Activated T-helper 17 cell treated with anti-CD3 and anti-CD28 coated beads, Interleukin-2, amount 50 U/mL, for 72 hours (primary cell): Measurements from ENCODE around the gene AKAP6. TPM values are rescaled to one million over a fixed set of nuclear protein-coding genes. Genes with fewer than 3 reads are reported as not detected.

Source experiments
- ATAC-seq: fragments of 150-1000 bp; cut with Tn5 transposase; replicated peaks from 2 replicates; pipeline ENCODE4 v1.10.0; 2021; ENCODE audit warnings: mild to moderate bottlenecking, moderate library complexity
- H3K27ac Mint-ChIP-seq: one replicate; pipeline ENCODE4 v1.8.0; 2022; ENCODE audit warnings: mixed read lengths
- H3K27me3 Mint-ChIP-seq: one replicate; pipeline ENCODE4 v1.8.0; 2022; ENCODE audit warnings: mixed read lengths
- H3K36me3 Mint-ChIP-seq: one replicate; pipeline ENCODE4 v1.8.0; 2022; ENCODE audit warnings: low read depth, mild to moderate bottlenecking, mixed read lengths
- H3K4me1 Mint-ChIP-seq: one replicate; pipeline ENCODE4 v1.8.0; 2022; ENCODE audit warnings: mixed read lengths
- H3K4me3 Mint-ChIP-seq: one replicate; pipeline ENCODE4 v1.8.0; 2022; ENCODE audit warnings: mild to moderate bottlenecking, mixed read lengths
- H3K9me3 Mint-ChIP-seq: one replicate; pipeline ENCODE4 v1.8.0; 2022; ENCODE audit warnings: mixed read lengths
- total RNA-seq, 2 donors: library from RNA; stranded (reverse); gene quantifications; one replicate each; pipeline ENCODE4 v1.2.3, GENCODE V29; 2022

The AKAP6 gene
- total RNA-seq, 2 donors from 2014 or later, result 1.1 to 2.1 TPM

GRCh38 chr14:32545506-32546210, 216.6 kb downstream of the AKAP6 start:
- Mint-ChIP-seq H3K4me1 (no peaks in the 10 kb centered on the region), H3K36me3 (no peaks in the 10 kb centered on the region), H3K9me3 (no peaks in the 10 kb centered on the region), H3K27ac (no peak overlapping the region), H3K4me3 (no peak overlapping the region), H3K27me3 (no peaks in the 10 kb centered on the region)
- no peak for ATAC-seq

GRCh38 chr14:32546246-32546645, 217.1 kb downstream of the AKAP6 start:
- Mint-ChIP-seq H3K27me3 (no peaks in the 10 kb centered on the region), H3K36me3 (no peaks in the 10 kb centered on the region), H3K4me3 (no peak overlapping the region), H3K9me3 (no peaks in the 10 kb centered on the region), H3K27ac (no peak overlapping the region), H3K4me1 (no peaks in the 10 kb centered on the region)
- ATAC-seq, result no peak

GRCh38 chr14:32552766-32553165, 223.7 kb downstream of the AKAP6 start:
- H3K9me3 Mint-ChIP-seq, result no peaks in the 10 kb centered on the region
- no peak overlapping the region for H3K4me3 Mint-ChIP-seq
- H3K27ac Mint-ChIP-seq, result no peak overlapping the region
- no peaks in the 10 kb centered on the region for H3K4me1 Mint-ChIP-seq
- H3K36me3 Mint-ChIP-seq, result no peaks in the 10 kb centered on the region
- no peaks in the 10 kb centered on the region for H3K27me3 Mint-ChIP-seq
- no peak for ATAC-seq

GRCh38 chr14:32559048-32559447, 229.9 kb downstream of the AKAP6 start:
- H3K9me3 Mint-ChIP-seq, result no peaks in the 10 kb centered on the region
- H3K27ac Mint-ChIP-seq, result no peak overlapping the region
- no peak for ATAC-seq
- no peaks in the 10 kb centered on the region for H3K36me3 Mint-ChIP-seq
- no peaks in the 10 kb centered on the region for H3K27me3 Mint-ChIP-seq
- H3K4me3 Mint-ChIP-seq, result no peak overlapping the region
- H3K4me1 Mint-ChIP-seq, result peaks cover under 1% of the 10 kb centered on the region

GRCh38 chr14:32559590-32559989, 230.5 kb downstream of the AKAP6 start:
- no peak for ATAC-seq
- no peak overlapping the region for H3K27ac Mint-ChIP-seq
- H3K4me1 Mint-ChIP-seq, result peaks cover 6% of the 10 kb centered on the region
- H3K4me3 Mint-ChIP-seq, result no peak overlapping the region
- H3K36me3 Mint-ChIP-seq, result no peaks in the 10 kb centered on the region
- H3K27me3 Mint-ChIP-seq, result no peaks in the 10 kb centered on the region
- H3K9me3 Mint-ChIP-seq, result no peaks in the 10 kb centered on the region

GRCh38 chr14:32560209-32560857, 231.2 kb downstream of the AKAP6 start:
- Mint-ChIP-seq H3K4me3 (no peak overlapping the region), H3K27me3 (no peaks in the 10 kb centered on the region), H3K4me1 (peaks cover 13% of the 10 kb centered on the region), H3K36me3 (no peaks in the 10 kb centered on the region), H3K27ac (no peak overlapping the region), H3K9me3 (no peaks in the 10 kb centered on the region)
- peak; percentile 67 for ATAC-seq

- no peak for ATAC-seq
- no peaks in the 10 kb centered on the region for H3K36me3 Mint-ChIP-seq
- no peak overlapping the region for H3K4me3 Mint-ChIP-seq
- H3K27ac Mint-ChIP-seq, result no peak overlapping the region
- H3K27me3 Mint-ChIP-seq, result no peaks in the 10 kb centered on the region
- H3K9me3 Mint-ChIP-seq, result no peaks in the 10 kb centered on the region
- H3K4me1 Mint-ChIP-seq, result peaks cover 19% of the 10 kb centered on the region
Observed at GRCh38 chr14:32561520-32561919, 232.4 kb downstream of the AKAP6 start.

GRCh38 chr14:32564596-32564995, 235.5 kb downstream of the AKAP6 start:
- H3K27ac Mint-ChIP-seq, result peak overlapping the region; percentile 78
- H3K4me3 Mint-ChIP-seq, result peak overlapping the region; percentile 18
- peaks cover 19% of the 10 kb centered on the region for H3K4me1 Mint-ChIP-seq
- H3K36me3 Mint-ChIP-seq, result no peaks in the 10 kb centered on the region
- no peaks in the 10 kb centered on the region for H3K9me3 Mint-ChIP-seq
- ATAC-seq, result peak; percentile 23
- H3K27me3 Mint-ChIP-seq, result no peaks in the 10 kb centered on the region

- Mint-ChIP-seq H3K9me3 (no peaks in the 10 kb centered on the region), H3K4me3 (peak overlapping the region; percentile 18), H3K36me3 (no peaks in the 10 kb centered on the region), H3K4me1 (peaks cover 19% of the 10 kb centered on the region), H3K27ac (peak overlapping the region; percentile 78), H3K27me3 (no peaks in the 10 kb centered on the region)
- ATAC-seq, result no peak
Observed at GRCh38 chr14:32565256-32565655, 236.2 kb downstream of the AKAP6 start.

GRCh38 chr14:32567543-32568384, 238.7 kb downstream of the AKAP6 start:
- Mint-ChIP-seq H3K9me3 (no peaks in the 10 kb centered on the region), H3K27ac (no peak overlapping the region), H3K36me3 (no peaks in the 10 kb centered on the region), H3K4me1 (peaks cover 19% of the 10 kb centered on the region), H3K4me3 (no peak overlapping the region), H3K27me3 (peaks cover 3% of the 10 kb centered on the region)
- no peak for ATAC-seq

GRCh38 chr14:32571551-32571950, 242.5 kb downstream of the AKAP6 start:
- ATAC-seq, result no peak
- H3K4me1 Mint-ChIP-seq, result no peaks in the 10 kb centered on the region
- no peaks in the 10 kb centered on the region for H3K36me3 Mint-ChIP-seq
- no peak overlapping the region for H3K27ac Mint-ChIP-seq
- H3K4me3 Mint-ChIP-seq, result no peak overlapping the region
- H3K27me3 Mint-ChIP-seq, result peaks cover 3% of the 10 kb centered on the region
- H3K9me3 Mint-ChIP-seq, result no peaks in the 10 kb centered on the region

GRCh38 chr14:32571995-32572866, 243.1 kb downstream of the AKAP6 start:
- H3K27ac Mint-ChIP-seq, result no peak overlapping the region
- ATAC-seq, result no peak
- H3K9me3 Mint-ChIP-seq, result no peaks in the 10 kb centered on the region
- H3K4me1 Mint-ChIP-seq, result no peaks in the 10 kb centered on the region
- peaks cover 6% of the 10 kb centered on the region for H3K27me3 Mint-ChIP-seq
- no peak overlapping the region for H3K4me3 Mint-ChIP-seq
- no peaks in the 10 kb centered on the region for H3K36me3 Mint-ChIP-seq

- Mint-ChIP-seq H3K4me3 (no peak overlapping the region), H3K27ac (no peak overlapping the region), H3K9me3 (no peaks in the 10 kb centered on the region), H3K36me3 (no peaks in the 10 kb centered on the region), H3K4me1 (no peaks in the 10 kb centered on the region), H3K27me3 (peaks cover 6% of the 10 kb centered on the region)
- no peak for ATAC-seq
Observed at GRCh38 chr14:32572867-32573150, 243.7 kb downstream of the AKAP6 start.

GRCh38 chr14:32574269-32574668, 245.2 kb downstream of the AKAP6 start:
- H3K27me3 Mint-ChIP-seq, result peaks cover 6% of the 10 kb centered on the region
- H3K4me3 Mint-ChIP-seq, result no peak overlapping the region
- no peak overlapping the region for H3K27ac Mint-ChIP-seq
- H3K4me1 Mint-ChIP-seq, result no peaks in the 10 kb centered on the region
- H3K36me3 Mint-ChIP-seq, result no peaks in the 10 kb centered on the region
- no peak for ATAC-seq
- H3K9me3 Mint-ChIP-seq, result no peaks in the 10 kb centered on the region
